ENCODE measurements around the gene DTWD2.
"Not testable (repeated sequence)": the region's sequence is repeated elsewhere in the genome, so short reads cannot be mapped to it uniquely, and the experiment has no call there.

DTWD2 gene

DNA sequence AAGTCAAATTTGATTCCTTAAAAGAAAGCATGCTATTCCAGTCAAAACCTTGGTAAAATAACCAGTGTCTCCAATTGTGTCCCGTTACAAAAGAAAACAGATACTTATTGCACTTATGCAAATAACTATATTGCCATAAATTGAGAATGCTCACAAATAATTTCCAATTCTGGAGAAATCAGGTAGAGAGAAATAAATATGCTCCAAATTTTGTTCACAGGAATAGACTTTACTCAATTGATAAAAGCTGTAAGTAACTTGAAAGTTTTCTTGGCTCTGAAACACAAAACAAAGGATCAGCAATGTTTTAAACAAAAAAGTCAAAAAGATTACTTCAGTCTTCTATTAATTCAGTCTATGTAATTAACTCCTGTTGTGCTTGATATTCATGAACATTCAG lies 7.8 kb upstream of the DTWD2 start:
- no peaks in the 10 kb centered on the region for H3K4me1 ChIP-seq (ENCODE audit: control insufficient read depth, insufficient read depth, low read length, poor library complexity, severe bottlenecking)
- no peak overlapping the region for H3K27ac ChIP-seq (ENCODE audit: low read depth, low read length, severe bottlenecking)
- peaks cover 33% of the 10 kb centered on the region for H3K9me3 ChIP-seq (ENCODE audit: control insufficient read depth, low read length)
- WGBS, 2 experiments (ENCODE audit: insufficient coverage in 2 of 2) = no CpG with 5 or more reads among the region's 1 CpG
- H3K36me3 ChIP-seq (ENCODE audit: control insufficient read depth, insufficient read depth, low read length) = no peaks in the 10 kb centered on the region
- no peak overlapping the region for H3K4me3 ChIP-seq (ENCODE audit: extremely low read depth, insufficient read depth, low read length, poor library complexity, severe bottlenecking)

DNA sequence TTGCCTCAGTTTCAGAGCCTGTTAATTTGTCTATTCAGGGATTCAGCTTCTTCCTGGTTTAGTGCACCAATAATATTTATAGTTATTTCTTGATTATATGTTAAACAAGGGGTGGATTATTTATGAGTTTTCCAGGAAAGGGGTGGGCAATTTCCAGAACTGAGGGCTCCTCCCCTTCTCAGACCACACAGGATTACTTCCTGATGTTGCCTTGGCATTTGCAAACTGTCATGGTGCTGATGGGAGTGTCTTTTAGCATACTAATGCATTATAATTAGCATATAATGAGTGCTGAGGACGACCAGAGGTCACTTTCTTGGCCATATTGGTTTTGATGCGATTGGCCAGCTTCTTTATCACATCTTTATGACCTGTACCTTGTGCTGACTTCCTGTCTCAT lies 6.2 kb upstream of the DTWD2 start:
- 71 to 72% methylated on average over 2 of the region's 2 CpGs for WGBS, 2 experiments (ENCODE audit: insufficient coverage in 2 of 2)

DNA sequence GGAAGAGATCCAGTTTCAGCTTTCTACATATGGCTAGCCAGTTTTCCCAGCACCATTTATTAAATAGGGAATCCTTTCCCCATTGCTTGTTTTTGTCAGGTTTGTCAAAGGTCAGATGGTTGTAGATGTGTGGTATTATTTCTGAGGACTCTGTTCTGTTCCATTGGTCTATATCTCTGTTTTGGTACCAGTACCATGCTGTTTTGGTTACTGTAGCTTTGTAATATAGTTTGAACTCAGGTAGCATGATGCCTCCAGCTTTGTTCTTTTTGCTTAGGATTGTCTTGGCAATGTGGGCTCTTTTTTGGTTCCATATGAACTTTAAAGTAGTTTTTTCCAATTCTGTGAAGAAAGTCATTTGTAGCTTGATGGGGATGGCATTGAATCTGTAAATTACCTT lies 4.8 kb upstream of the DTWD2 start:
- not testable (repeated sequence) for H3K27ac ChIP-seq (ENCODE audit: low read depth, low read length, severe bottlenecking); H3K4me3 ChIP-seq (ENCODE audit: extremely low read depth, insufficient read depth, low read length, poor library complexity, severe bottlenecking); H3K36me3 ChIP-seq (ENCODE audit: control insufficient read depth, insufficient read depth, low read length); H3K4me1 ChIP-seq (ENCODE audit: control insufficient read depth, insufficient read depth, low read length, poor library complexity, severe bottlenecking)
- peaks cover 18% of the 10 kb centered on the region for H3K9me3 ChIP-seq (ENCODE audit: control insufficient read depth, low read length)

More for the DNA sequence above, 6.2 kb upstream of the DTWD2 start:
- peaks cover 19% of the 10 kb centered on the region for H3K9me3 ChIP-seq (ENCODE audit: control insufficient read depth, low read length)
- no peak overlapping the region for H3K27ac ChIP-seq (ENCODE audit: low read depth, low read length, severe bottlenecking)
- H3K36me3 ChIP-seq (ENCODE audit: control insufficient read depth, insufficient read depth, low read length) = no peaks in the 10 kb centered on the region
- H3K4me3 ChIP-seq (ENCODE audit: extremely low read depth, insufficient read depth, low read length, poor library complexity, severe bottlenecking) = no peak overlapping the region
- no peaks in the 10 kb centered on the region for H3K4me1 ChIP-seq (ENCODE audit: control insufficient read depth, insufficient read depth, low read length, poor library complexity, severe bottlenecking)

DNA sequence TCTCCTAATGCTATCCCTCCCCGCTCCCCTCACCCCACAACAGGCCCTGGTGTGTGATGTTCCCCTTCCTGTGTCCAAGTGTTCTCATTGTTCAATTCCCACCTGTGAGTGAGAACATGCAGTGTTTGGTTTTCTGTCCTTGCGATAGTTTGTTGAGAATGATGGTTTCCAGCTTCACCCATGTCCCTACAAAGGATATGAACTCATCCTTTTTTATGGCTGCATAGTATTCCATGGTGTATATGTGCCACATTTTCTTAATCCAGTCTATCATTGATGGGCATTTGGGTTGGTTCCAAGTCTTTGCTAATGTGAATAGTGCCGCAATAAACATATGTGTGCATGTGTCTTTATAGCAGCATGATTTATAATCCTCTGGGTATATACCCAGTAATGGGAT lies 3.7 kb upstream of the DTWD2 start:
- H3K4me1 ChIP-seq (ENCODE audit: control insufficient read depth, insufficient read depth, low read length, poor library complexity, severe bottlenecking); H3K4me3 ChIP-seq (ENCODE audit: extremely low read depth, insufficient read depth, low read length, poor library complexity, severe bottlenecking); H3K27ac ChIP-seq (ENCODE audit: low read depth, low read length, severe bottlenecking); H3K36me3 ChIP-seq (ENCODE audit: control insufficient read depth, insufficient read depth, low read length): not testable (repeated sequence)
- WGBS, 2 experiments (ENCODE audit: insufficient coverage in 2 of 2) = no CpG with 5 or more reads among the region's 3 CpGs
- peaks cover 18% of the 10 kb centered on the region for H3K9me3 ChIP-seq (ENCODE audit: control insufficient read depth, low read length)

DNA sequence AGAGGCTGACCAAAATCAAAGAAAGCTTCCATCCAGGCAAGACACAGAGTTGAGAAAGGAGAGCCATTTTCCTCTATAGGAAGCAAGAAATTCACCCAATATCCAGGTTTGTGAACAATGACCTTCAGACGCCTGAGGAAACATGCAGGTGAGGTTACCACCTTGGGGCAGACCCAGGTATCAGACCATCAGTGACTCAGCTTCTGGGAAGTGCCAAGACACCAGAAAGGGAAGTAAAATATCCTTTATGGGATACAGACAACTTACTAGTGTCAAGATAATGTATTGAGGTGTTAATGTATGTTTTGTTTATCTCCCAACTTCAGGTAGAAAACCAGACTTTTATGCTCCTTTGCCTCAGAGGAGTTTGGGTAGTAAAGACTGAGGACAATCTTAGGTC lies 2.2 kb upstream of the DTWD2 start:
- Histone ChIP-seq H3K4me1 (ENCODE audit: control insufficient read depth, insufficient read depth, low read length, poor library complexity, severe bottlenecking) (no peaks in the 10 kb centered on the region), H3K4me3 (ENCODE audit: extremely low read depth, insufficient read depth, low read length, poor library complexity, severe bottlenecking) (no peak overlapping the region), H3K36me3 (ENCODE audit: control insufficient read depth, insufficient read depth, low read length) (no peaks in the 10 kb centered on the region), H3K9me3 (ENCODE audit: control insufficient read depth, low read length) (peaks cover 10% of the 10 kb centered on the region), H3K27ac (ENCODE audit: low read depth, low read length, severe bottlenecking) (no peak overlapping the region)
- 56 to 100% methylated on average over 1 of the region's 1 CpG for WGBS, 2 experiments (ENCODE audit: insufficient coverage in 2 of 2)

DNA sequence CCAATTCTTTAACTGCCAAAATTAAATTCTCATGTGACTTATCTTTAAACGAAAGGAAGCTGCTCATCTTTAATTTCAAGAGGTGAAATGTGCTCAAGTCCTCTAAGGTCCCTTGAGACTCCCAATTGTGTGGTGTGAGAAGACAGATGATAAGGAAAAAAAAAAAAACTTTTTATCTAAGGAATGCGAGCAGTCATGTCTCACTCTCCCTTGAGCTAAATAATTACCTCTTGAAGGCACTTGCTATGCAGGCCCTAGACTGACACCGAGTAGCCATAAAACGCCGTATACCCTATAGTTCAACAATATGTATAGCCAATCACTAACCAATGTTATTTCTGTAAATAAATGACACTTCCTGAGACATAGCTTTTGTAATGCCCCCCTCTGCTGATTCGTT lies 1.5 kb upstream of the DTWD2 start:
- Histone ChIP-seq H3K4me3 (ENCODE audit: extremely low read depth, insufficient read depth, low read length, poor library complexity, severe bottlenecking) (no peak overlapping the region), H3K27ac (ENCODE audit: low read depth, low read length, severe bottlenecking) (no peak overlapping the region)
- WGBS, 2 experiments (ENCODE audit: insufficient coverage in 2 of 2) = 80 to 84% methylated on average over 5 of the region's 6 CpGs

DNA sequence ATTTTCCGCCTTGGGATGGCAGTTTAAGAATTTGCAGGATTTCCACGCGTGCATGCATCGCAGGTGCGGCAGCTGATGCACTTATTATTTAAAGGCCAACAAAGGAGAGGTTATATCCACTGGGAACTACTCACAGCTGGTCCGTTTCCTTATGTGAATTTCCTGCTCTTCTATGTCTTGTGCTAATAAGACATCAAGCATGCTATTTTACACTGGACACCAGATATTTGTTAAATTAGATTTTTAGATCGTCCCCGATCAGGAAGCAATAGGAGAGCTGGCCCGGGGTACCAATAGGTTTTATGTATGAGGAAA lies 476 bp upstream of the DTWD2 start:
- H3K27ac ChIP-seq (ENCODE audit: low read depth, low read length, severe bottlenecking) = no peak overlapping the region
- H3K9me3 ChIP-seq (ENCODE audit: control insufficient read depth, low read length) = no peaks in the 10 kb centered on the region
- 81 to 91% methylated on average over 6 to 9 of the region's 9 CpGs for WGBS, 2 experiments (ENCODE audit: insufficient coverage in 2 of 2)
- no peaks in the 10 kb centered on the region for H3K4me1 ChIP-seq (ENCODE audit: control insufficient read depth, insufficient read depth, low read length, poor library complexity, severe bottlenecking)
- H3K4me3 ChIP-seq (ENCODE audit: extremely low read depth, insufficient read depth, low read length, poor library complexity, severe bottlenecking) = peak overlapping the region; percentile 76
- H3K36me3 ChIP-seq (ENCODE audit: control insufficient read depth, insufficient read depth, low read length) = no peaks in the 10 kb centered on the region

More for the DNA sequence above, 1.5 kb upstream of the DTWD2 start:
- Histone ChIP-seq H3K4me1 (ENCODE audit: control insufficient read depth, insufficient read depth, low read length, poor library complexity, severe bottlenecking) (no peaks in the 10 kb centered on the region), H3K9me3 (ENCODE audit: control insufficient read depth, low read length) (peaks cover 2% of the 10 kb centered on the region), H3K36me3 (ENCODE audit: control insufficient read depth, insufficient read depth, low read length) (no peaks in the 10 kb centered on the region)

DNA sequence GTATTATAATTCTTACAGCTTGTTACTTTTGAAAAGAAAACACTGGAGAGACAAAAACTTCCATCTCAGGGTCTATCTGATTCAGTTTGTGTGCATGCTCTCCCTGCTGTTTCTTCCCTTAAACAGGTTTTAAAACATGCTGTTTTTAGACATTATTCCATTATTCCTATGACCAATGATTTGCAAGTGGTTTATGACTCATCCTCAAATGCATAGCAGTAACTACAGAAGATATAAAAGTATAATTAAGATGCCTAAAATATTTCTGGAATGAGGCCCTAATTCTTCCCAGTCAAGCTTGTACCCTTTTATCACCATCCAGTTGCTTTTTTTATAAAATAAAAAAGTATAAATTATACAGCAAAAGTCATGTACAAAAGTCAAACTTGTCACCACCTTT lies 3.7 kb downstream of the DTWD2 start:
- Histone ChIP-seq H3K9me3 (ENCODE audit: control insufficient read depth, low read length) (no peaks in the 10 kb centered on the region), H3K27ac (ENCODE audit: low read depth, low read length, severe bottlenecking) (no peak overlapping the region), H3K36me3 (ENCODE audit: control insufficient read depth, insufficient read depth, low read length) (no peaks in the 10 kb centered on the region), H3K4me1 (ENCODE audit: control insufficient read depth, insufficient read depth, low read length, poor library complexity, severe bottlenecking) (no peaks in the 10 kb centered on the region), H3K4me3 (ENCODE audit: extremely low read depth, insufficient read depth, low read length, poor library complexity, severe bottlenecking) (no peak overlapping the region)

DNA sequence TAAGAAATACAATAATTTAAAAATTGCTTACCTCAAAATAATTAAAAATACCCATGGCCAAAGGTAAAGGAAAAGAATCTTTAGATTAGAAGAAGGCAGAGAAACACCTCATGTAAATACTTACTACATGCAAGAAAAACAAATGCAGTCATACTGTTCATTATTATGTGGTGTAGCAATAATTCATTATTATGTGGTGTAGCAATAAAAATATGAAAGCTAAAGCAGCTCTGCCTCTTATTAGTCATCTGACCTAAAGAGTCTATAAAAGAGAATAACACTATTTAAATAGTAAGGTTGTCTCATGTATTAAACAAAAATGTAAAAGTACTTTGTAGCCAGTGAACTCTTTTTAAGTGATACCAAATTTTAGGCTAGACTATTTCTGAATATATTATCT lies 6.6 kb downstream of the DTWD2 start:
- H3K36me3 ChIP-seq (ENCODE audit: control insufficient read depth, insufficient read depth, low read length) = no peaks in the 10 kb centered on the region
- no peak overlapping the region for H3K4me3 ChIP-seq (ENCODE audit: extremely low read depth, insufficient read depth, low read length, poor library complexity, severe bottlenecking)
- no peak overlapping the region for H3K27ac ChIP-seq (ENCODE audit: low read depth, low read length, severe bottlenecking)
- no peaks in the 10 kb centered on the region for H3K9me3 ChIP-seq (ENCODE audit: control insufficient read depth, low read length)
- no peaks in the 10 kb centered on the region for H3K4me1 ChIP-seq (ENCODE audit: control insufficient read depth, insufficient read depth, low read length, poor library complexity, severe bottlenecking)

DNA sequence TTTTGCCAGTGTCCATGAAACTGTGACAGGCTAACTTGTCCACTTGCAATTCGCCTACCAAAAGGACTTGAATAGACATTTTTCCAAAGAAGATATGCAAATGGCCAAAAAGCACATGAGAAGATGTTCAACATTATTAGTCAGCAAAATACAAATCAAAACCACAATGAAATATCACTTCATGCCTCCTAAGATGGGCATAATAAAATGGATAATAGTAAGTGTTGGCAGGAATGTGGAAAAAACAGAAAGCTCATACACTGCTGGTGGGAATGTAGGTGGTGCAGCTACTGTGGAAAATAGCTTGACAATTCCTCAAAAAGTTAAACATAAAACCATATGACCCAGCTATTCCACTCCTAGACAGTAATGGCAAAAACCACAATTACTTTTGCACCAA lies 7.9 kb downstream of the DTWD2 start:
- 100% methylated on average over 1 of the region's 1 CpG; no CpG with 5 or more reads in 1 of the 2 experiments for WGBS, 2 experiments (ENCODE audit: insufficient coverage in 2 of 2)
- Histone ChIP-seq H3K27ac (ENCODE audit: low read depth, low read length, severe bottlenecking) (no peak overlapping the region), H3K9me3 (ENCODE audit: control insufficient read depth, low read length) (no peaks in the 10 kb centered on the region), H3K4me1 (ENCODE audit: control insufficient read depth, insufficient read depth, low read length, poor library complexity, severe bottlenecking) (no peaks in the 10 kb centered on the region), H3K4me3 (ENCODE audit: extremely low read depth, insufficient read depth, low read length, poor library complexity, severe bottlenecking) (no peak overlapping the region), H3K36me3 (ENCODE audit: control insufficient read depth, insufficient read depth, low read length) (no peaks in the 10 kb centered on the region)

DNA sequence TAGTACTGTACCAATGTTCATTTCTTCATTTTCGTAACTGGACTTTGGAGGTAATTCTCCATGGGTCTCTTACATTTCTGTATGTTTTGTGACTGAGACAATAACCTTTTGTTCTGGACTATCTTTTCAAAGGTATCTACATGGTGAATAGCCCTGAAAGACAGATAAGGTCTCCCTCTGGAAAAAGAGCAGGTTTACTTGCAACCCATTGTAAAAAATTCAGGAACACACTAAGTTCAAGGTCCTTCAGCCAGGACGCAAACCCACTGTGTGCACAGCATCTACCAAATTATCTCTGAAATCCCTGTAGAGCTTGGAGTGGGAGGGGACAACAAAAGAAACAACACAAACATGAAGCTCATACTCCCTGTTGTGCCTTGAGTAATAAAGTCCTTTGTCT lies 8.3 kb downstream of the DTWD2 start:
- no peaks in the 10 kb centered on the region for H3K9me3 ChIP-seq (ENCODE audit: control insufficient read depth, low read length)
- no peak overlapping the region for H3K4me3 ChIP-seq (ENCODE audit: extremely low read depth, insufficient read depth, low read length, poor library complexity, severe bottlenecking)
- H3K36me3 ChIP-seq (ENCODE audit: control insufficient read depth, insufficient read depth, low read length) = no peaks in the 10 kb centered on the region
- 100% methylated on average over 1 of the region's 2 CpGs; no CpG with 5 or more reads in 1 of the 2 experiments for WGBS, 2 experiments (ENCODE audit: insufficient coverage in 2 of 2)
- no peaks in the 10 kb centered on the region for H3K4me1 ChIP-seq (ENCODE audit: control insufficient read depth, insufficient read depth, low read length, poor library complexity, severe bottlenecking)
- no peak overlapping the region for H3K27ac ChIP-seq (ENCODE audit: low read depth, low read length, severe bottlenecking)

DNA sequence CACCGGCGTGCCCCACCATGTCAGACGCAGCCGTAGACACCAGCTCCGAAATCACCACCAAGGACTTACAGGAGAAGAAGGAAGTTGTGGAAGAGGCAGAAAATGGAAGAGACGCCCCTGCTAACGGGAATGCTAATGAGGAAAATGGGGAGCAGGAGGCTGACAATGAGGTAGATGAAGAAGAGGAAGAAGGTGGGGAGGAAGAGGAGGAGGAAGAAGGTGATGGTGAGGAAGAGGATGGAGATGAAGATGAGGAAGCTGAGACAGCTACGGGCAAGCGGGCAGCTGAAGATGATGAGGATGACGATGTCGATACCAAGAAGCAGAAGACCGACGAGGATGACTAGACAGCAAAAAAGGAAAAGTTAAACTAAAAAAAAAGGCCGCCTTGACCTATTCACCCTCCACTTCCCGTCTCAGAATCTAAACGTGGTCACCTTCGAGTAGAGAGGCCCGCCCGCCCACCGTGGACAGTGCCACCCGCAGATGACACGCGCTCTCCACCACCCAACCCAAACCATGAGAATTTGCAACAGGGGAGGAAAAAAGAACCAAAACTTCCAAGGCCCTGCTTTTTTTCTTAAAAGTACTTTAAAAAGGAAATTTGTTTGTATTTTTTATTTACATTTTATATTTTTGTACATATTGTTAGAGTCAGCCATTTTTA lies 14.4 kb downstream of the DTWD2 start:
- H3K9me3 ChIP-seq (ENCODE audit: control insufficient read depth, low read length); H3K27ac ChIP-seq (ENCODE audit: low read depth, low read length, severe bottlenecking); H3K36me3 ChIP-seq (ENCODE audit: control insufficient read depth, insufficient read depth, low read length); H3K4me3 ChIP-seq (ENCODE audit: extremely low read depth, insufficient read depth, low read length, poor library complexity, severe bottlenecking); H3K4me1 ChIP-seq (ENCODE audit: control insufficient read depth, insufficient read depth, low read length, poor library complexity, severe bottlenecking): not testable (repeated sequence)
- WGBS, 2 experiments (ENCODE audit: insufficient coverage in 2 of 2) = 92 to 96% methylated on average over 8 to 12 of the region's 23 CpGs

Measured in mesodermal cell (in vitro differentiated cells).